Panc1 (cell line): Measurements from ENCODE around the gene SIK2.

Source experiments
- CTCF ChIP-seq: fragments of 450-650 bp; IDR thresholded peaks from 2 replicates; pipeline ENCODE4 v1.5.1; 2017; ENCODE audit warnings: mild to moderate bottlenecking
- POLR2AphosphoS5 ChIP-seq: IDR thresholded peaks from 2 replicates; pipeline ENCODE4 v1.6.1; 2012; ENCODE audit warnings: mild to moderate bottlenecking, low read depth, low read length, moderate library complexity
- SIN3A ChIP-seq: IDR thresholded peaks from 2 replicates; pipeline ENCODE4 v1.6.1; 2012; ENCODE audit warnings: low read depth, mild to moderate bottlenecking, low read length, moderate library complexity, borderline replicate concordance; ENCODE audit not compliant: insufficient read depth

GRCh38 chr11:111714522-111714921 lies 112.3 kb downstream of the SIK2 start:
- no peak for TF ChIP-seq CTCF
- TF ChIP-seq POLR2AphosphoS5: no peak
- no peak for TF ChIP-seq SIN3A
